Neural cell (in vitro differentiated cells): Measurements from ENCODE around the gene ZDHHC17. TPM values are rescaled to one million over a fixed set of nuclear protein-coding genes. Genes with fewer than 3 reads are reported as not detected.

Experiments used
- H2AFZ ChIP-seq: fragments of 200-600, 300-800 bp; sonication (generic), shearing (Covaris generic); 2 replicates; pipeline ENCODE4 v1.6.0; 2014; ENCODE audit warnings: low read depth, mild to moderate bottlenecking, antibody characterized with exemption, low read length, moderate library complexity
- H3F3A ChIP-seq: fragments of 200-600 bp; shearing (Covaris generic); 2 replicates; pipeline ENCODE4 v1.6.1; 2016; ENCODE audit warnings: mild to moderate bottlenecking, moderate library complexity, mixed read lengths, antibody characterized with exemption, low read length; ENCODE audit not compliant: insufficient read depth, poor library complexity, severe bottlenecking
- H3K27ac ChIP-seq: fragments of 200-600, 300-800 bp; sonication (generic), shearing (Covaris generic); 2 replicates; pipeline ENCODE4 v1.5.1; 2014; ENCODE audit warnings: mild to moderate bottlenecking, low read length, moderate library complexity
- H3K27me3 ChIP-seq: fragments of 300-800, 200-600 bp; sonication (generic), shearing (Covaris generic); 2 replicates; pipeline ENCODE4 v1.6.0; 2014; ENCODE audit warnings: mild to moderate bottlenecking, low read depth, low read length, moderate library complexity; ENCODE audit not compliant: insufficient read depth
- H3K36me3 ChIP-seq: fragments of 300-800, 200-600 bp; sonication (generic), shearing (Covaris generic); 2 replicates; pipeline ENCODE4 v1.5.1; 2014; ENCODE audit warnings: mild to moderate bottlenecking, antibody characterized with exemption, low read length, moderate library complexity; ENCODE audit not compliant: insufficient read depth
- H3K4me2 ChIP-seq: fragments of 300-800, 200-600 bp; sonication (generic), shearing (Covaris generic); 2 replicates; pipeline ENCODE4 v1.6.0; 2014; ENCODE audit warnings: mild to moderate bottlenecking, low read length
- H3K4me3 ChIP-seq: fragments of 300-800, 200-600 bp; sonication (generic), shearing (Covaris generic); 2 replicates; pipeline ENCODE4 v1.5.1; 2014; ENCODE audit warnings: mild to moderate bottlenecking, low read length, moderate library complexity
- H3K79me2 ChIP-seq: fragments of 200-600 bp; shearing (Covaris generic); replicated peaks from 2 replicates; pipeline ENCODE4 v1.6.0; 2014; ENCODE audit warnings: mild to moderate bottlenecking, low read length, moderate library complexity; ENCODE audit not compliant: insufficient read depth
- H3K9ac ChIP-seq: fragments of 300-800, 200-600 bp; sonication (generic), shearing (Covaris generic); 2 replicates; pipeline ENCODE4 v1.6.1; 2016; ENCODE audit warnings: mild to moderate bottlenecking, low read length, mixed read lengths
- H3K9me2 ChIP-seq: fragments of 200-600 bp; shearing (Covaris generic); 2 replicates; pipeline ENCODE4 v1.6.1; 2016; ENCODE audit warnings: mild to moderate bottlenecking, low read length, mixed read lengths; ENCODE audit not compliant: insufficient read depth
- H3K9me3 ChIP-seq: fragments of 200-600, 300-800 bp; sonication (generic), shearing (Covaris generic); 2 replicates; pipeline ENCODE4 v1.6.1; 2016; ENCODE audit warnings: mild to moderate bottlenecking, mixed run types, low read length, moderate library complexity, mixed read lengths
- H4K20me1 ChIP-seq: fragments of 200-600 bp; shearing (Covaris generic); 2 replicates; pipeline ENCODE4 v1.6.1; 2016; ENCODE audit warnings: mild to moderate bottlenecking, mixed run types; ENCODE audit not compliant: insufficient read depth
- CTCF ChIP-seq: fragments of 450-650 bp; IDR thresholded peaks from 2 replicates; pipeline ENCODE4 v1.5.1; 2014; ENCODE audit warnings: antibody characterized with exemption, mild to moderate bottlenecking, moderate library complexity; ENCODE audit not compliant: poor library complexity, severe bottlenecking
- EP300 ChIP-seq: fragments of 450-650 bp; conservative IDR thresholded peaks from 2 replicates; pipeline ENCODE4 v1.6.1; 2014; ENCODE audit warnings: antibody characterized with exemption, mild to moderate bottlenecking, moderate library complexity; ENCODE audit not compliant: poor library complexity, severe bottlenecking
- EZH2 ChIP-seq: fragments of 200-600, 300-800 bp; shearing (Covaris generic), sonication (generic); IDR thresholded peaks from 2 replicates; pipeline ENCODE4 v1.6.1; 2014; ENCODE audit warnings: antibody characterized with exemption, low read length, borderline replicate concordance, mild to moderate bottlenecking; ENCODE audit not compliant: insufficient read depth, poor library complexity, severe bottlenecking
- MXI1 ChIP-seq: fragments of 450-650 bp; conservative IDR thresholded peaks from 2 replicates; pipeline ENCODE4 v1.6.1; 2014; ENCODE audit warnings: antibody characterized with exemption, mild to moderate bottlenecking; ENCODE audit not compliant: poor library complexity, severe bottlenecking
- POLR2AphosphoS5 ChIP-seq: IDR thresholded peaks from 2 replicates; pipeline ENCODE4 v1.6.1; 2012
- RAD21 ChIP-seq: fragments of 450-650 bp; conservative IDR thresholded peaks from 2 replicates; pipeline ENCODE4 v1.6.1; 2014; ENCODE audit warnings: antibody characterized with exemption, mild to moderate bottlenecking, moderate library complexity
- REST ChIP-seq: IDR thresholded peaks from 2 replicates; pipeline ENCODE4 v1.6.1; 2012; ENCODE audit warnings: borderline replicate concordance
- SMC3 ChIP-seq: fragments of 450-650 bp; conservative IDR thresholded peaks from 2 replicates; pipeline ENCODE4 v1.6.1; 2014; ENCODE audit warnings: antibody characterized with exemption, mild to moderate bottlenecking, moderate library complexity; ENCODE audit not compliant: poor library complexity
- TAF1 ChIP-seq: IDR thresholded peaks from 2 replicates; pipeline ENCODE4 v1.6.1; 2012; ENCODE audit warnings: low read depth
- polyA plus RNA-seq: library from polyadenylated mRNA; depleted of rRNA; stranded (reverse); fragments of >200 nt; gene quantifications from 2 replicates; pipeline ENCODE4 v1.2.3, GENCODE V29; 2014

ZDHHC17 gene
- polyA plus RNA-seq, 1 donor from 2014 or later: 217 TPM

- H3K36me3 ChIP-seq: no peaks in the 10 kb centered on the region
- H3F3A ChIP-seq: no peaks in the 10 kb centered on the region
- no peaks in the 10 kb centered on the region for H3K27me3 ChIP-seq
- H3K79me2 ChIP-seq: no peaks in the 10 kb centered on the region
- H3K4me3 ChIP-seq: no peak overlapping the region
- no peaks in the 10 kb centered on the region for H4K20me1 ChIP-seq
- H2AFZ ChIP-seq: no peak overlapping the region
- no peaks in the 10 kb centered on the region for H3K9me3 ChIP-seq
- H3K9me2 ChIP-seq: no peaks in the 10 kb centered on the region
- H3K4me2 ChIP-seq: no peak overlapping the region
- no peak overlapping the region for H3K9ac ChIP-seq
- TF ChIP-seq CTCF (no peak), EZH2 (no peak), POLR2AphosphoS5 (no peak), TAF1 (no peak), MXI1 (no peak), REST (no peak), EP300 (no peak), SMC3 (no peak), RAD21 (no peak)
- no peak overlapping the region for H3K27ac ChIP-seq
These were observed 134.5 kb downstream of the ZDHHC17 start for GRCh38 chr12:76898442-76898841.

- Histone ChIP-seq H3K27me3 (no peaks in the 10 kb centered on the region), H3K36me3 (no peaks in the 10 kb centered on the region), H2AFZ (no peak overlapping the region), H4K20me1 (no peaks in the 10 kb centered on the region), H3K79me2 (no peaks in the 10 kb centered on the region), H3K9ac (no peak overlapping the region), H3K9me2 (no peaks in the 10 kb centered on the region), H3K4me3 (no peak overlapping the region), H3K4me2 (no peak overlapping the region), H3K9me3 (no peaks in the 10 kb centered on the region), H3F3A (no peaks in the 10 kb centered on the region), H3K27ac (no peak overlapping the region)
- TF ChIP-seq EP300: no peak
These were observed 135.6 kb downstream of the ZDHHC17 start for GRCh38 chr12:76899522-76899921.
